NCI-H82 treated with DMSO at 0.1 percent for 48 hours (cell line): Measurements from ENCODE around the gene MEP1B.
"Not testable (repeated sequence)": the region's sequence is repeated elsewhere in the genome, so short reads cannot be mapped to it uniquely, and the experiment has no call there.

Experiments used
- DNase-seq: peaks from one replicate; lab custom pipeline; 2025; ENCODE audit not compliant: unreplicated experiment; lab: John Stamatoyannopoulos, UW

Gene MEP1B

DNA sequence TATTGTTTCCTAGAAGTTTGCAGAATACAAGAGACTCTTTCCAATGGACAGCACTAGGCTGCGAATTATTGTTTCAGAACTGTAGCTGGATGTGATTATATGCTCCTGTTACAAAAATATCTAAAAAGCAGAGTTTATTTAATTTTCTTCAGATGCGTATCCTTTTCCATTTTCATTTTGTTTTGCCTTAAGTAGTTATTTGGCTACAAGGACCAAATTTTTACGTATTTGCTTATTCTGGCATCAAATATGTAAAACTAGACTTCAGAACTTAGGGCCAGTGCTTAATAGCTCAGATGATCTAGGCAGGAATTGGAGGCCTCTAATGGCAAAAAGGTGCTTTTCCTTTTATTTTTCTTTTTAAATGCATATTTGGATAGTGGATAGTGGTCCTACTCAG, 18.7 kb downstream of the MEP1B start:
- DNase-seq, result no peak

- DNase-seq, result no peak
Measured at GRCh38 chr18:32209685-32210445, 20.0 kb downstream of the MEP1B start.

DNA sequence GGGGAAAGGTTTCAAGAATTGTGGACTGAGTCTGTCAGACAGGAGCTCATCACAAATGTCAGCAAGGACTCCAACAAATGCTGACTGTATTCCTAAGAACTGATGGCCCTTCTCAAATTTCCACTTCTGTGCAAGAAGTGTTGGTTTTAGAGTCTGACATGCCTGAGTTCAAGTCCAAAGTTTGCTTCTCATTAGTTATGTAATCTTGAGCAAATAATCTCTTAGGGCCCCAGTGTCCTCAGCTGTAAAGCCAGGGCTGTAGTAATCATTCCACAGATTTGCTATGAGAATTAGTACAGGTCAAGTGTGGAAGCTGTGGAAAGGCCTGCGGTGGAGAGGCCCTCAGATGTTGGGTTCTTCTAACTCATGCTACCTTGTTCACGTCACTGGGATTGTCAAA, 23.9 kb downstream of the MEP1B start:
- no peak for DNase-seq

DNA sequence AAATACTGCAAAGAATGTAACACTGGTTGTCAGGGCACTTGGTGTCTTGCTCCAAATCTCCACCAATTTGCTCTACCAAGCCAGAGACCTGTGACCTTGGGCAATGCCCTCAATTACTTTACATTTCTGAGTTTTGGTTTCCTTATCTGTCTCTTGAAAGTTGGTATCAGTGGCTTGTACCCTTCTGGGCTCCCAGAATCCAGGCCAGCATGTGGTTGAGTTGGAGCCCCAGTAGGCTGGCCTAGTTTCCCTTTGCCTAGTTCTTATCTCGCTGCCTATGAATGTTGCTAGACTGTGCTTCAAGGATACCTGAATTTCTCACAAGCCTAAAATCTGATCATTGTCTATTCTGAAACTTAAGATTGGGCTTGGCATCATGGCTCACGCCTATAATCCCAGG, 26.6 kb downstream of the MEP1B start:
- no peak for DNase-seq

GRCh38 chr18:32219431-32220018, 29.7 kb downstream of the MEP1B start:
- no peak for DNase-seq

DNA sequence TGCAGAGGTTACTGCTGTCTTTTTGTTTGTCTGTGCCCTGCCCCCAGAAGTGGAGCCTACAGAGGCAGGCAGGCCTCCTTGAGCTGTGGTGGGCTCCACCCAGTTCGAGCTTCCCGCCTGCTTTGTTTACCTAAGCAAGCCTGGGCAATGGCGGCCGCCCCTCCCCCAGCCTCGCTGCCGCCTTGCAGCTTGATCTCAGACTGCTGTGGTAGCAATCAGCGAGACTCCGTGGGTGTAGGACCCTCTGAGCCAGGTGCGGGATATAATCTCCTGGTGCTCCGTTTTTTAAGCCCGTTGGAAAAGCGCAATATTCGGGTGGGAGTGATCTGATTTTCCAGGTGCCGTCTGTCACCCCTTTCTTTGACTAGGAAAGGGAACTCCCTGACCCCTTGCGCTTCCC, 43.5 kb downstream of the MEP1B start:
- DNase-seq, result not testable (repeated sequence)

DNA sequence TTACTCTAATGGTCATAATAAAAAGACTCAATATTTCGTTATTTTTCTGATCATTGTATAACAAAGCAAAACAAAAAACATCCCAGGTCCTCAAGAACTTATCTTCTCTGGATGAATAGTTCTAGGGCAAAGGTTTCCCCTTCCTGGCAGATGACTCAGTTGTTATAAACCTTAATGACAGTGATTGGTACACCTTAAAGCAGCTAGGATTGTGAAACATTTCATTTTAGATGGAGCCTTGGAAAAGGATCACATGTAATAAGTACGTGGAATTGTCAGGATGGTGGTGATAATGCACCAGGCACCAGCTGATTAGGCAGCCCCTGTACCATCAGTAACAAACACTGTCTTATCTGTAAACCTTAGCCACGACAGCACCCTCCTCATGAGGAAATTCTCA, 47.2 kb downstream of the MEP1B start:
- no peak for DNase-seq

DNA sequence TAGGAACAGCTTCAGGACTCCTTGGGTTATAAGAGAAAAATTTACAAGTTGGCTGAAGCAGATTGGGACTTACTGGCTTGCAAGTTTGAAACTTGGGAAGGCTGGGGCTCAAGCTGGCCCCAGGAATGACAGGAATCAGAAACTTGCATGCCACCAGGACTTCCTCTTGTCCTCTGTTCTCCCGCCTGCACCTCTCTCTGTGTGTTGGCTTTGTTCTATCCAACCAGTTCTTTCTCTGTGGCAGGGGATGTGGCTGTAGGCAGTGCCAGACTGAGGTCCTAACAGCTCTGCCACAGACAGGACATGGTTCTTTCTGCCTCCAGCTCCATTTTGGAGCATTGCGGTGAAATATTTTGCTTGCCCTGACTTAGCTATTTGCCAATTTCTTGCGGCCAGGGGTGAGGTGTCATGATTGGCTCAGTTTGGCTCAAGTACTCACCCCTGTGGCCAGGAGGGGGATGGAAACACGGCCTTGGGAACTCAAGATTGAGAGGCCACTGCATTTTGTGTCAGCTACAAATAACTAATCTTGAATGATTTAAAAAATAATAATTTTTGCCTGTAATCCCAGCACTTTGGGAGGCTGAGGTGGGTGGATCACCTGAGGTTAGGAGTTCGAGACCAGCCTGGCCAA, 48.9 kb downstream of the MEP1B start:
- DNase-seq, result no peak

- no peak for DNase-seq
Measured at GRCh38 chr18:32242395-32242794, 52.6 kb downstream of the MEP1B start.

- no peak for DNase-seq
Measured at GRCh38 chr18:32243358-32243757, 53.5 kb downstream of the MEP1B start.

DNA sequence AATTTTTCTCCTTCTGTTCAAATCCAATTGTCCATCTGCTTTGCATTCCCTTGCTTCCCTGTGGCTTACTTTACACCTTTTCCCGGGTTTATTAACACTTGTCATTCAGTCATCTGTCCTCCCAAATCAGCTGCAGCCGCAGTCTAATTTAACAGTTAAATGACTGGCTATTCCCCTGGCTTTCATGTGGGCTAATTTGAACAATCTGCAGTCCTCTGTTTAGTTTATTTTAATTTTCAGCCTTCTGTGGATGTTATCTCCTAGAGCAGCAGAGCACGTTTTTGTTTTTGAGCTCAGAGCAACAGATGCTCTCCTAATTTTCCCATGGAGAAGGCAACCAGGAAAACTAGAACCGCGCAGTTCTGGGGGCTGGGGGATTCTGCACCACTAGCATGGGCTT, 55.0 kb downstream of the MEP1B start:
- DNase-seq, result no peak

DNA sequence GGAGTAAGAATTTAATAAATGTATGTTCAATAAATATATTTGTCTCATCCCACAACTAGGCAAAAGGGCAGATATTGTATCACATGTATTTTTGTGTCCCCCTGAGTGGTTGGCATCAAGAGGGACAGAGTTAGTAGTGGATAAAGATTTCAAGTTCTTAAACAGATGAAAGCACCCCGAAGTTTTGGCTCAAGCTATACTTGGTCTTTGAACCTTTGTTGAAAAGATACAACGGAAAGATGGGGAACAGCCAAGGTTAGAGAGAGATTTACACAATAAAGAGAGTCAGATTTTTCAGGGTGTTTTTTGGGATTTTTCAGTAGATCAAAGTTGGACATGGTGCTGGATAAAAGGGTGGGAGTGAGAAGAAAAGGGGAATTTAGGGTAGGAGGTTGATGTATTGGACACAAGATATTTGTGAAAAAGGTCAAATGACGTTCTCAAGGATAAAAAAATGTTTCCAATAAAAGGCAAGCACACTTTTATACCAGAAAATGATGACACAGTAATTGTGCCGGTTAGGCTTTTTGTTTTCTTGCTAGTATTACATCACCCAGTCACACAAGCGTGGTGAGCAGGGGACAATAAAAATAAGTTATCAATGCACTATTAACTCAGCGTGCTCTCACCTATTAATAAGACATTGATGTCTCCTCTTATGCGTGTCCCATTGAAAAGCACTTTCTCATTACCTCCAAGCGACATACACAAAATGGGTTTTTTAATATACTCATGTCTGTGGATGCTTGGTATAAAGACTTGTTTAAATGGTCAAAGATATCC, 59.5 kb downstream of the MEP1B start:
- DNase-seq, result no peak

- DNase-seq, result no peak
Measured at GRCh38 chr18:32251466-32251865, 61.6 kb downstream of the MEP1B start.

GRCh38 chr18:32252141-32252860, 62.5 kb downstream of the MEP1B start:
- DNase-seq, result no peak

DNA sequence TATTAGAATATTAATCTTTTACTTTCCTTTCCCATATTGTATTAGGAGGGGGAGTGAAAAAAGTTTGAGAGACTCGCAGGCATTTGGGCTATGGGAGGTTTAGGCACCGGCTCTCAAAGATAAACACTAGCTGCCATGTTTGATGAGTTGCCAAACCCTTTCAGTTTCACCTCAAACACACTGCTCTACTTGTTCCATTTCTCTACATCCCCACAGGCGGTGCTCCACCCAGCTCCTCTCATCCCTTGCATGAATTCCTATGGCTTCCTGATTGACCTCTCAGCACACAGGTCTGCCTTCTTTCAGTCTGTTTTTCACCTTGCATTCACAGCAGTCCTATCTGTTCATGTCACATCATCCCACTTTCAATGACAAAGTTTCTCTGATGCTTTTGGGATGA, 65.7 kb downstream of the MEP1B start:
- DNase-seq, result no peak

GRCh38 chr18:32257084-32257785, 67.4 kb downstream of the MEP1B start:
- DNase-seq, result peak; percentile 93

DNA sequence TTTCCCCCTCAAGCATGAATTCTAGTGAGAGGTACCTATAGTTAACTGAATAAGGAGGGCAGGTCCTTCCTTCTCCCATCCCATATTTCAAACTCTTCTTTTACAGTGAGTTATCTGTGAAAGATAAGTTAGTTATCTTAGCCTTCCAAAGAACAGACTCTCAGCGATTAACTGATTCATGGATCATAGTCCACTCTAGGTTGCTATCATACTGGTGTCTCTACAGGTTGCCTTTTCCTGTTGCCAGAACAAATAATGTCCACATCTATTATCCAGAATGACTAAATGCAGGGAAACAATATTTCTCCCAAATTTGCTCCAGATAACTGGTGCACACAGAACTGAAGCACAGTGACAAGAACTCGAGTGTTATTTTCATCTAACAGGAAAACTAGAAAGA, 68.3 kb downstream of the MEP1B start:
- DNase-seq, result no peak

GRCh38 chr18:32258558-32259204, 68.8 kb downstream of the MEP1B start:
- DNase-seq, result no peak

- no peak for DNase-seq
Measured at GRCh38 chr18:32259553-32259952, 69.7 kb downstream of the MEP1B start.

DNA sequence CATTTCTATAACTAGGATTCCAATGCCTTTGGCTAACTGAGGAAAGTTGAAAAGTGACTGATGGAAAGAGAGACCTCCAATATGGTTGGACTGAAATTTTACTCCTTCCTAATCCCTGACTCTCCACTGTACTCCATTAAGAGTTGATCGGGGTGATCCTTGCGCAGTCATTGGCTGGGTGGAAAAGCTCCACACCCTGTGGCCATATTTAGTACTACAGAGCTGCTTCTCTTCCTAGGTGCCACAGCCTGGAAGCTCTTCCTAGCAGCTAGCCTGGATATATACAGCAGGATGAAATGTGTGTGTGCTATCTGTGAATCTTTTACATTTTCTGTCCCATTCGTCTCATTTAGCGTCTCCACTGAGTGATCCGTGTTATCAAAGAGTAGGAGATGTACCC, 71.2 kb downstream of the MEP1B start:
- no peak for DNase-seq
